ENCODE results near the gene PDE9A.

PDE9A gene

GRCh38 chr21:42638266-42638863, 15.1 kb upstream of the PDE9A start:
- Histone ChIP-seq H3K27ac (replicated peaks) (no peak overlapping the region), H3K4me3 (replicated peaks; ENCODE audit: insufficient read depth, low read length) (no peak overlapping the region), H3K27me3 (ENCODE audit: insufficient read depth, poor library complexity, severe bottlenecking) (no peaks in the 10 kb centered on the region)
- TF ChIP-seq, protein P1, sequence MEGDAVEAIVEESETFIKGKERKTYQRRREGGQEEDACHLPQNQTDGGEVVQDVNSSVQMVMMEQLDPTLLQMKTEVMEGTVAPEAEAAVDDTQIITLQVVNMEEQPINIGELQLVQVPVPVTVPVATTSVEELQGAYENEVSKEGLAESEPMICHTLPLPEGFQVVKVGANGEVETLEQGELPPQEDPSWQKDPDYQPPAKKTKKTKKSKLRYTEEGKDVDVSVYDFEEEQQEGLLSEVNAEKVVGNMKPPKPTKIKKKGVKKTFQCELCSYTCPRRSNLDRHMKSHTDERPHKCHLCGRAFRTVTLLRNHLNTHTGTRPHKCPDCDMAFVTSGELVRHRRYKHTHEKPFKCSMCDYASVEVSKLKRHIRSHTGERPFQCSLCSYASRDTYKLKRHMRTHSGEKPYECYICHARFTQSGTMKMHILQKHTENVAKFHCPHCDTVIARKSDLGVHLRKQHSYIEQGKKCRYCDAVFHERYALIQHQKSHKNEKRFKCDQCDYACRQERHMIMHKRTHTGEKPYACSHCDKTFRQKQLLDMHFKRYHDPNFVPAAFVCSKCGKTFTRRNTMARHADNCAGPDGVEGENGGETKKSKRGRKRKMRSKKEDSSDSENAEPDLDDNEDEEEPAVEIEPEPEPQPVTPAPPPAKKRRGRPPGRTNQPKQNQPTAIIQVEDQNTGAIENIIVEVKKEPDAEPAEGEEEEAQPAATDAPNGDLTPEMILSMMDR (IDR thresholded peaks at IDR 0.05; ENCODE audit: insufficient read depth, low read length) = no peak
- TF ChIP-seq GABPA (IDR thresholded peaks at IDR 0.05; ENCODE audit: low read depth) = no peak
- TF ChIP-seq SPI1 (IDR thresholded peaks at IDR 0.05; ENCODE audit: borderline replicate concordance, low read depth) = no peak
- no peak for TF ChIP-seq POLR2AphosphoS5 (IDR thresholded peaks at IDR 0.05; ENCODE audit: low read depth)
- no peak for TF ChIP-seq REST (IDR thresholded peaks at IDR 0.05; ENCODE audit: insufficient replicate concordance, low read depth)
- DNase-seq (ENCODE audit: low read depth in 1 of 2, low spot score in 1 of 2) = no peak

GRCh38 chr21:42639646-42640152, 13.7 kb upstream of the PDE9A start:
- H3K27ac ChIP-seq (replicated peaks) = no peak overlapping the region

GRCh38 chr21:42640486-42640885, 12.9 kb upstream of the PDE9A start:
- Histone ChIP-seq H3K27me3 (ENCODE audit: insufficient read depth, poor library complexity, severe bottlenecking) (no peaks in the 10 kb centered on the region), H3K27ac (replicated peaks) (no peak overlapping the region), H3K4me3 (replicated peaks; ENCODE audit: insufficient read depth, low read length) (no peak overlapping the region)
- DNase-seq (ENCODE audit: low read depth in 1 of 2, low spot score in 1 of 2) = peak in 1 of 2 experiments; percentile 39
- no peak for TF ChIP-seq GABPA (IDR thresholded peaks at IDR 0.05; ENCODE audit: low read depth)
- no peak for TF ChIP-seq POLR2AphosphoS5 (IDR thresholded peaks at IDR 0.05; ENCODE audit: low read depth)
- no peak for TF ChIP-seq SPI1 (IDR thresholded peaks at IDR 0.05; ENCODE audit: borderline replicate concordance, low read depth)
- no peak for TF ChIP-seq REST (IDR thresholded peaks at IDR 0.05; ENCODE audit: insufficient replicate concordance, low read depth)
- TF ChIP-seq, protein P1 (IDR thresholded peaks at IDR 0.05; ENCODE audit: insufficient read depth, low read length) = no peak

More at GRCh38 chr21:42639646-42640152, 13.7 kb upstream of the PDE9A start:
- DNase-seq (ENCODE audit: low read depth in 1 of 2, low spot score in 1 of 2) = no peak
- Histone ChIP-seq H3K4me3 (replicated peaks; ENCODE audit: insufficient read depth, low read length) (no peak overlapping the region), H3K27me3 (ENCODE audit: insufficient read depth, poor library complexity, severe bottlenecking) (no peaks in the 10 kb centered on the region)
- no peak for TF ChIP-seq REST (IDR thresholded peaks at IDR 0.05; ENCODE audit: insufficient replicate concordance, low read depth)
- TF ChIP-seq, protein P1 (IDR thresholded peaks at IDR 0.05; ENCODE audit: insufficient read depth, low read length) = no peak
- TF ChIP-seq SPI1 (IDR thresholded peaks at IDR 0.05; ENCODE audit: borderline replicate concordance, low read depth) = no peak
- TF ChIP-seq POLR2AphosphoS5 (IDR thresholded peaks at IDR 0.05; ENCODE audit: low read depth) = no peak
- TF ChIP-seq GABPA (IDR thresholded peaks at IDR 0.05; ENCODE audit: low read depth) = no peak
